Stimulated activated CD4-positive, alpha-beta T cell treated with anti-CD3 and anti-CD28 coated beads, Interleukin-15, amount 100 ng/mL, for 48 hours (primary cell): ENCODE measurements around the gene OSTF1.

Experiments
- DNase-seq, 2 donors: peaks; one replicate each; pipeline ENCODE4 v3.0.0-alpha.2; 2020; ENCODE audit warnings: low read depth in 2 of 2

OSTF1 gene

DNA sequence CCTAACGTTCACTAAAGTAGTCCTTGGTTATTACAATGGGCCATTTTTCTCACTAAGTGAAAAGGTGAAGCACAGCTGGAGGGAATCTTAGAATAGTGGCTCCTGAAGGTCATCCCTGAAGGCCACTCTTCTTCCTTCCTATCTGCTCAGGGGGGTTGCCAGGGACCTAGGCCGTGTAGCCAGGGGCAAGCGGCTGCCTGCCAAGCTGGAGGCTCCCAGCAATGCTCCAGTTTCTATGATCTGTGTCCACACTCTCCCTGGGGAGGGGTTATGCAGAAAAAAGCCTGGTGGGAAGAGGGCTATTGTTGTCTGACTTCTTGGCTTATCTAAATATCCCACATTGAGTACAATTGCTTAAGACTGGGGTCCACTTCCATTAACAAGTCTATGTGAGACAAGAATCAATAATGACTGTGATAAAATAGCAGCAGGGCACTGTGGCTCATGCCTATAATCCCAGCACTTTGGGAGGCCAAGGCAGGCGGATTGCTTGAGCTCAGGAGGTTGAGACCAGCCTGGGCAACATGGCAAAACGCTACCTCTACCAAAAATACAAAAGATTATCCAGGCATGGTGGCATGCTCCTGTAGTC lies 4.1 kb upstream of the OSTF1 start:
- no peak for DNase-seq

GRCh38 chr9:75085640-75086039 lies 2.7 kb upstream of the OSTF1 start:
- no peak for DNase-seq

- no peak for DNase-seq
These were observed 1.6 kb upstream of the OSTF1 start for GRCh38 chr9:75086541-75087288.

DNA sequence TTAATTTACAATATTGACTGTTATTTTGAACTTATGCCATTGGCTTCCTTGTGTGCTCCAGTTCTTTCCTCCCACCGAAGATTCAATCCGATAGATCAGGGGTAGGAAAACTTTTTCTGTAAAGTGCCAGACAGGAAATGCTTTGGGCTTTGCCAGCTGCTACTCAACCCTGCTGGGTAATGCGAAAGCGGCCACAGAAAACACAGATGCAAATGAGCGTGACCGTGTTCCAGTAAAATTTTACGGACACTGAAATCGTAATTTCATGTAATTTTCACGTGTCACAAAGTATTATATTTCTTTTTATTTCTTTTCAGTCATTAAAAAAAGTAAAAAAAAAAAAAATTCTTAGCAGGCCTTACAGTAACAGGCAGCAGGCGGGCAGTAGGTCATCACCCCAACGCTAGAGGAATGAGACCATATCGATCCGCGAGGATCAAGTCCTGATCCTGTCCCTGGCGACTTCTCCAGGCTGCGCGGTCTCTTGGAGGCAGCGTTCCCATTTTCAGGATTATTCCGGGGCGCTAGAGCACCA lies 958 bp upstream of the OSTF1 start:
- peak in 1 of 2 donors; percentile 27 for DNase-seq

- DNase-seq: peak in 1 of 2 donors; percentile 21
These were observed 495 bp downstream of the OSTF1 start for GRCh38 chr9:75088646-75089372.

DNA sequence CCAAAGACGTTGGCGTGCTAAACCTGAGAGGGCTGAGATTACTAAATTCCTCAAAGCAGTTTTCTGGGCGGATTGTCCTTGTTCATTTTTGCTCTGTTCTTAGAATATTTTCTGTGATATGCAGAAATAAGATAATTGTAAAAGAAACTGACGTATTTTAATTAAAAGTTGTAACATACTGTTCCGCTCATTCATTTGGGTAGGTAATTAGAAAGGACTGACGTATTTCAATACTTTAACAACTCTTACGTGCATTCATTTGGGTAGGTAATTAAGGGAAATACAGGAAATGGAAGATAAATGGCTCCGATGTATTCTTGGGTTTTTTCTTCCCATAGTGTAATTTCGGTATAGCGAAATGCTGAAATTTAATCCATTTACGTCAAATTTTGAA lies 1.1 kb downstream of the OSTF1 start:
- DNase-seq: no peak

DNA sequence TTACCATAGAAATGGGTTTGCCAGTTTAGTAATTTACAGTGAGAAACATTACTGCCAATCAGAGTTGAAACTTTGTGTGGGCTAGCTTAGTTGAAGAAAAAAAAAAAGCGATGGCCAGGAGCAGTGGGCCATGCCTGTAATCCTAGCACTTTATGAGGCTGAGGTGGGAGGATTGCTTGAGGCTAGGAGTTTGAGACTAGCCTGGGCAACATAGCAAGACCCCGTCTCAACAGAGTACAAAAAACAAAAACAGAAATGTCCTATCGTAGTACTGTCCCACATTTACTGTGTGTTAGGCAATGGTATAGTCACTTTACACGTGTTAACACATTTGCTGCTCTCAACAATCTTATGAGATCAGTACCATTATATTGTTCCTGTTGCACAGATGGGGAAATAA lies 2.3 kb downstream of the OSTF1 start:
- DNase-seq: no peak

DNA sequence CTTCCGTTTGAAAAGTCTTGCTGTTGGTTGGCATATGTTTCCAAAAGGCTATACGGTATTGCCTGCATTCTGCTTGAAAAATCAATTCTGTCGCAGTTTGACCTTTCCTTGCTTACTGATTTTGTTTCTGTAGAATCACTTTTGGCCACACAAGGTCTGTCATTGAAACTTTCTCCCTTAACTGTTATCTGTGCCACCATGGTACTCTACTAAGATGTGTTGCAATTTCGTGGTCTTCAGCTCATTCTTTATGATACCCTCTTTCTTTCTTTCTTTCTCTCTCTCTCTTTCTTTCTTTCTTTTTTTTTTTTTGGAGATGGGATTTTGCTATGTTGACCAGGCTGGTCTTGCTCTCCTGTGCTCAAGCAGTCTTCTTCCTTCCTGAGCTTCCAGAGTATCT lies 4.5 kb downstream of the OSTF1 start:
- DNase-seq: no peak

- no peak for DNase-seq
These were observed 8.5 kb downstream of the OSTF1 start for GRCh38 chr9:75096796-75097195.

- no peak for DNase-seq
These were observed 12.8 kb downstream of the OSTF1 start for GRCh38 chr9:75101004-75101588.

DNA sequence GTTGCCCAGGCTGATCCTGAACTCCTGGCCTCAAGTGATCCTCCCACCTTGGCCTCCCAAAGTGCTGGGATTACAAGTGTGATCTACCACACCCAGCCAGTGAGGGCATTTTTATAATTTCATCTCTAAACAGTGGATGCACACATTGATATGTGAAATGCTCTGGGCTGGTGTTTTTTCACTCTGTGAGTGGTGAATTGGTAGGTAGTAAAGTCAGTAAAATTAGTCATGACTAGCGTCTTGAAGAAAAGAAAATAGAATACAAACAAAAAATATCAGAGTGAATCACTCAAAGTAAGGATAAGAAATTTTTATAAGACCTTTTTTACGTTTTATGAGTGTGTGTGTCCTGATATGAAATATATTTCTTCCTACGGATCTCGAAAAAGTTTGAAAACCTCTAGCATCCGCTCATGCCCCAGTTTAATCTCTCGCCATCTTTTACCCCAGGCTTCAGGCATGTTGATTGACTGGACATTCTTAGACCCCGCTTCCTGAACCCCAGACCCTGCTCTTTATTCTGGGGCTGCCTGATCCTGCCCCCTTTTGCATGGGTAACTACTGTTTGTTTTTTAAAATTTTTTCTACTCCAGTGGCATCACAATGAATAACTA lies 14.0 kb downstream of the OSTF1 start:
- DNase-seq: no peak

GRCh38 chr9:75104607-75105006 lies 16.3 kb downstream of the OSTF1 start:
- DNase-seq: no peak

- DNase-seq: no peak
These were observed 16.8 kb downstream of the OSTF1 start for GRCh38 chr9:75105019-75105540.

GRCh38 chr9:75105841-75106240 lies 17.5 kb downstream of the OSTF1 start:
- DNase-seq: no peak

GRCh38 chr9:75106857-75107256 lies 18.5 kb downstream of the OSTF1 start:
- DNase-seq: no peak

DNA sequence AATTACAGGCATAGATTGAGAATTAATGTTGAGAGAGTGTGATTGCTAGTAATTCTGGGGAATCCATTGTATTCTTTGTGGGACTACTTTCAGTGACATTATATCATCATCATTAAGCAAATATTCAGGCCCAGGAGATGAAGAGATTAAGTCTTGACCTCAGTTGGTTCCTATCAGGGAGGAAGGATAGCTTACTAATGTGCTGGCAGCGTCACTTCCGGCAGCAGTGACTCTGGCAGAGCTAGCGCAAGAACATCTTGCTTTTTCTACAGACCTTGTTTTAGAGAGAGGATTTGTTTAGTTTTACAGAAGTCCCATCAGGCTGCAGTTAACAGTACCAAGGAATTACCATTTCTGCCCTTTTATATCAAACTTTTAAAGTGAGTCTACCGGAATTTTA lies 20.3 kb downstream of the OSTF1 start:
- no peak for DNase-seq

GRCh38 chr9:75109210-75109839 lies 21.0 kb downstream of the OSTF1 start:
- DNase-seq: no peak

- no peak for DNase-seq
These were observed 22.8 kb downstream of the OSTF1 start for GRCh38 chr9:75111019-75111622.

GRCh38 chr9:75112789-75113188 lies 24.5 kb downstream of the OSTF1 start:
- no peak for DNase-seq

DNA sequence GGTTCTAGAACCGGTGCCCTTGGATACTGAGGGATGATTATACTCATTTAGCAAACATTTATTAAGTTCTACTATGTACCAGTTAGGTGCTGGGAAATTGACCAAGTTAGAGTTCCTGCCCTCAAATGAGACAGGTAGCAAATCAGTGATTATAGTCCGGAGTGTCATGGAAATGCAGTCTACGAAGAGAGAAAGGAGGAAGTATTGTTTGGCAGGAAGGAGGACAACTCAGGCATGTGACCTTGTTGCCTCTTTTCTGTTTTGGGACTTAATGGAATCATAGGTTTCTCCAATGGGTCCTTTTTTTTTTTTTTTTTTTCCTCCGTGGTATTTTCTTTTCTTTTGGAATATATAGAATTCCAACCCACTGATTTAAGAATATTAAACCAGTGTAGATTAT lies 28.0 kb downstream of the OSTF1 start:
- no peak for DNase-seq

GRCh38 chr9:75117564-75117963 lies 29.2 kb downstream of the OSTF1 start:
- DNase-seq: peak in 1 of 2 donors; percentile 4
